Naive B cell (primary cell): ENCODE data around the gene KCTD7. TPM values are rescaled to one million over a fixed set of nuclear protein-coding genes. Genes with fewer than 3 reads are reported as not detected.
"Not testable (repeated sequence)": the region's sequence is repeated elsewhere in the genome, so short reads cannot be mapped to it uniquely, and the experiment has no call there.

ENCODE experiments used
- ATAC-seq, 2 donors: fragments of 150-1000 bp; cut with Tn5 transposase; 2 replicates each; pipeline ENCODE4 v1.10.0; 2021; ENCODE audit warnings: low read depth in 2 of 2, mild to moderate bottlenecking in 2 of 2, moderate library complexity in 2 of 2
- DNase-seq: peaks from one replicate; pipeline ENCODE4 v3.0.0; 2022
- H3K27ac Mint-ChIP-seq, 6 donors: one replicate each; pipeline ENCODE4 v1.8.0; 2020 to 2022; ENCODE audit warnings: mild to moderate bottlenecking in 6 of 6, mixed read lengths in 6 of 6, moderate library complexity in 5 of 6, inconsistent platforms in 2 of 6
- H3K27me3 Mint-ChIP-seq, 3 donors: one replicate each; pipeline ENCODE4 v1.8.0; 2021 to 2022; ENCODE audit warnings: mixed read lengths in 3 of 3, mild to moderate bottlenecking in 1 of 3
- H3K36me3 Mint-ChIP-seq, 2 donors: one replicate each; pipeline ENCODE4 v1.8.0; 2020 to 2022; ENCODE audit warnings: mixed read lengths in 2 of 2, inconsistent platforms in 1 of 2, mild to moderate bottlenecking in 1 of 2
- H3K4me1 Mint-ChIP-seq, 3 donors: one replicate each; pipeline ENCODE4 v1.8.0; 2020 to 2022; ENCODE audit warnings: mixed read lengths in 3 of 3, inconsistent platforms in 1 of 3, mild to moderate bottlenecking in 1 of 3, moderate library complexity in 1 of 3
- H3K4me3 Mint-ChIP-seq, 8 donors: one replicate each; pipeline ENCODE4 v1.8.0; 2020 to 2022; ENCODE audit warnings: mild to moderate bottlenecking in 8 of 8, mixed read lengths in 8 of 8, moderate library complexity in 8 of 8, inconsistent platforms in 2 of 8
- H3K9me3 Mint-ChIP-seq, 7 donors: one replicate each; pipeline ENCODE4 v1.8.0; 2020 to 2022; ENCODE audit warnings: mixed read lengths in 7 of 7, mild to moderate bottlenecking in 5 of 7, inconsistent platforms in 2 of 7, moderate library complexity in 1 of 7
- polyA plus RNA-seq, 6 donors: library from polyadenylated mRNA; unstranded; fragments of 300-500 nt; fragmentation: Illumina TruSeq; gene quantifications; one replicate each; pipeline ENCODE4 v1.2.3, GENCODE V29; 2021; ENCODE audit warnings: low read depth in 6 of 6

Gene KCTD7
- polyA plus RNA-seq, 6 donors from 2014 or later, result 6.5 to 9.7 (median 8.8) TPM

- Mint-ChIP-seq H3K4me3 (no peak overlapping the region), H3K27ac (peak overlapping the region in 1 of 6 donors; percentile 92), H3K36me3 (no peaks in the 10 kb centered on the region)
Observed at GRCh38 chr7:66668112-66668511, 39.4 kb downstream of the KCTD7 start.

GRCh38 chr7:66668677-66669076 lies 40.0 kb downstream of the KCTD7 start:
- Mint-ChIP-seq H3K36me3 (no peaks in the 10 kb centered on the region), H3K4me3 (no peak overlapping the region), H3K4me1 (peaks cover 4 to 18% (median 5%) of the 10 kb centered on the region in 3 donors), H3K27me3 (no peaks in the 10 kb centered on the region), H3K27ac (no peak overlapping the region), H3K9me3 (no peaks in the 10 kb centered on the region)
- no peak for ATAC-seq
- no peak for DNase-seq

More at GRCh38 chr7:66668112-66668511, 39.4 kb downstream of the KCTD7 start:
- Mint-ChIP-seq H3K4me1 (peaks cover 4 to 18% (median 5%) of the 10 kb centered on the region in 3 donors), H3K9me3 (no peaks in the 10 kb centered on the region), H3K27me3 (no peaks in the 10 kb centered on the region)
- DNase-seq, result no peak
- no peak for ATAC-seq

GRCh38 chr7:66669088-66669487 lies 40.4 kb downstream of the KCTD7 start:
- ATAC-seq (no peak), DNase-seq (no peak)
- Mint-ChIP-seq H3K4me1 (peaks cover 4 to 14% (median 5%) of the 10 kb centered on the region in 3 donors), H3K36me3 (no peaks in the 10 kb centered on the region), H3K4me3 (no peak overlapping the region), H3K27me3 (no peaks in the 10 kb centered on the region), H3K9me3 (no peaks in the 10 kb centered on the region), H3K27ac (no peak overlapping the region)

DNA sequence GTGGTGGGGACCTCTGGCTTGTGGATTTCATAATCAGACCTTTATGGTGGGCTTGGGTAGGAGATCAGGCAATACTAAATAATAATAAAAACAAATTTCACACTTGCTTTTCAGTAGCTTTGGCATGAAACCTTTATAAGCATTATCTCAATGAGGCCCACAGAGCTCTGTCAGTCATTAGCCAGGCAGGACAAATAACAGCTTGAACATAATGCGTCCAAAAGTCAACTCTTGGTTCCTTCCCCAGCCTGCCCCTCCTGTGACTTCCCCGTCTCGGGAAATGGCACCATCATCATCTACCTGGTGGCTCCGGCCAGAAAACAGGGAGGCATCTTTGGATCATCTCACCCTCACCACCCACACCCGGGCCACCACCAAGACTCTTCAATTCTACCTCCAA lies 40.8 kb downstream of the KCTD7 start:
- no peak for DNase-seq
- H3K36me3 Mint-ChIP-seq, result no peaks in the 10 kb centered on the region
- H3K27me3 Mint-ChIP-seq, result no peaks in the 10 kb centered on the region
- no peak overlapping the region for H3K27ac Mint-ChIP-seq
- ATAC-seq, result no peak
- no peak overlapping the region for H3K4me3 Mint-ChIP-seq
- H3K9me3 Mint-ChIP-seq, result no peaks in the 10 kb centered on the region
- H3K4me1 Mint-ChIP-seq, result peaks cover 4 to 14% (median 5%) of the 10 kb centered on the region in 3 donors

DNA sequence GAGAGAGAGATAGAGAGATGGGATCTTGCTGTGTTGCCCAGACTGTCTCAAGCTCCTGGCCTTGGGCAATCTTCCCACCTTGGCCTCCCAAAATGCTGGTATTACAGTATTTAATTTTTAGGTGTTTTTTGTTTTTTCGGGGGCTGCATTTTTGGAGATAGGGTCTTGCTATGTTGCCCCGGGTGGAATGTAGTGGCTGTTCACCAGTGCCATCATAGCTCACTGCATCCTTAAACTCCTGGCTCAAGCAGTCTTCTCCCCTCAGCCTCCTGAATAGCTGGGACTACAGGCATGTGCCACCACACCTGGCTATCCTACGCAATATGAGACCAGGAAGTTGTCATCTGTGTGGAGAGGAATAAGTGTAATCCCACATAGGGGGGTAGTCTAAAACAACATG lies 42.4 kb downstream of the KCTD7 start:
- H3K27ac Mint-ChIP-seq, result peak overlapping the region in 1 of 6 donors; percentile 44
- H3K9me3 Mint-ChIP-seq, result no peaks in the 10 kb centered on the region
- H3K4me1 Mint-ChIP-seq, result peaks cover 0 to 6% (median 5%) of the 10 kb centered on the region in 3 donors
- H3K4me3 Mint-ChIP-seq, result no peak overlapping the region
- H3K36me3 Mint-ChIP-seq, result no peaks in the 10 kb centered on the region
- H3K27me3 Mint-ChIP-seq, result no peaks in the 10 kb centered on the region
- DNase-seq (no peak), ATAC-seq (no peak)

DNA sequence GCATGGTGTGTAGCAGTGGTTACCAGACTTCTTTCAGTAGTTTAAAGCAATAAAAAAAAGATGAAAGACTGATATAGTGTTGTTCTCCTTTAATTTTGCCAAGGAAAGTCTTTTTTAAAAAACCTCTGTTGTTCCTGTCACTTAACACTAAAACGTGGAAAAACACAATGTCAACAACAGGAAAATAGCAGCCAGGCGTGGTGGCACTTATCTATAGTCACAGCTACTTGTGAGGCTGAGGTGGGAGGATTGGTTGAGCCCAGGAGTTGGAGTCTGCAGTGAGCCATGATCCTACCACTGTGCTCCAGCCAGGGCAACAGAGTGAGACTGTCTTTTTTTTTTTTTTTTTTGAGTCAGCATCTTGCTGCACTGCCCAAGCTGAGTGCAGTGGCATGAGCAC lies 42.8 kb downstream of the KCTD7 start:
- H3K9me3 Mint-ChIP-seq, DNase-seq, H3K27me3 Mint-ChIP-seq, H3K27ac Mint-ChIP-seq, H3K4me3 Mint-ChIP-seq, ATAC-seq, H3K4me1 Mint-ChIP-seq, H3K36me3 Mint-ChIP-seq: not testable (repeated sequence)

DNA sequence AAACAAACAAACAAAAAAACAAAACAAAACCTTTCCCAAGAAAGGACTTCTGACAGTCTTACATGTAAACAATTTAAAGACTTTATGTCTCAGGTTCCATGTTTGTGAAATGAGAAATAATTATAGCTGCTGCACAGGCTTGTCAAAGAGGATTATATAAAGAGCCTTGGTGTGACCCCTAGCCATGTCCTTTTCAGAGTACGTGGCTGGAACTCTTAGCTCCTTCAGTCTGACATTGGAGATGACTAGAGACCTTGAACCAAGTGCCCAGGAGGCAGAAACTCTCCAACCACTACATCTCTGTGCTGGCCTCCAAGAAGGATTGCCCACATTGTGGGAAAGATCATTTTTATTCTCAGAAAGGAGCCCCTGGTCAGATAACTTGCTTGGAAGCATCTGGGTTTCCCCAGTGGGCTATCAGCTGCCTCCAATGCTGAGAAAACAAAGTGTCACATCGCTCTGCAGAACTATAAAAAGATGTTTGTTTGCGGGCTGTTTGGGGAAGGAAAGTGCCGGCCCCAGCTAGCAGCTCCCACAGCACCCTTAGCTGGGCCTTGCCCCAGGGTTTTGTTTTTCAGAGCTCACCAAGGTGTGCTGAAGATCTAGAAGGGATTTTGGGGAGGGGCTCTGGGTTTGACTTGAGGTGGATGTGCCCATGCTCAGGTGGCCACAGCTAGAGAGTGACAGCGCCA lies 43.9 kb downstream of the KCTD7 start:
- H3K4me1 Mint-ChIP-seq, H3K9me3 Mint-ChIP-seq, H3K4me3 Mint-ChIP-seq, DNase-seq, H3K27ac Mint-ChIP-seq, H3K36me3 Mint-ChIP-seq, H3K27me3 Mint-ChIP-seq, ATAC-seq: not testable (repeated sequence)

GRCh38 chr7:66673124-66673640 lies 44.5 kb downstream of the KCTD7 start:
- H3K27ac Mint-ChIP-seq, H3K4me1 Mint-ChIP-seq, H3K27me3 Mint-ChIP-seq: not testable (repeated sequence)

GRCh38 chr7:66679633-66680244 lies 51.1 kb downstream of the KCTD7 start:
- ATAC-seq (no peak), DNase-seq (no peak)
- H3K36me3 Mint-ChIP-seq, result no peaks in the 10 kb centered on the region
- H3K27ac Mint-ChIP-seq, result peak overlapping the region; percentile 33 to 99 (median 98)
- H3K4me1 Mint-ChIP-seq, result peaks cover 16 to 52% (median 38%) of the 10 kb centered on the region in 3 donors
- H3K27me3 Mint-ChIP-seq, result no peaks in the 10 kb centered on the region
- H3K9me3 Mint-ChIP-seq, result no peaks in the 10 kb centered on the region
- H3K4me3 Mint-ChIP-seq, result peak overlapping the region in 4 of 8 donors; percentile 37 to 97 (median 58)

More at GRCh38 chr7:66673124-66673640, 44.5 kb downstream of the KCTD7 start:
- not testable (repeated sequence) for H3K36me3 Mint-ChIP-seq, ATAC-seq, DNase-seq, H3K4me3 Mint-ChIP-seq, H3K9me3 Mint-ChIP-seq

DNA sequence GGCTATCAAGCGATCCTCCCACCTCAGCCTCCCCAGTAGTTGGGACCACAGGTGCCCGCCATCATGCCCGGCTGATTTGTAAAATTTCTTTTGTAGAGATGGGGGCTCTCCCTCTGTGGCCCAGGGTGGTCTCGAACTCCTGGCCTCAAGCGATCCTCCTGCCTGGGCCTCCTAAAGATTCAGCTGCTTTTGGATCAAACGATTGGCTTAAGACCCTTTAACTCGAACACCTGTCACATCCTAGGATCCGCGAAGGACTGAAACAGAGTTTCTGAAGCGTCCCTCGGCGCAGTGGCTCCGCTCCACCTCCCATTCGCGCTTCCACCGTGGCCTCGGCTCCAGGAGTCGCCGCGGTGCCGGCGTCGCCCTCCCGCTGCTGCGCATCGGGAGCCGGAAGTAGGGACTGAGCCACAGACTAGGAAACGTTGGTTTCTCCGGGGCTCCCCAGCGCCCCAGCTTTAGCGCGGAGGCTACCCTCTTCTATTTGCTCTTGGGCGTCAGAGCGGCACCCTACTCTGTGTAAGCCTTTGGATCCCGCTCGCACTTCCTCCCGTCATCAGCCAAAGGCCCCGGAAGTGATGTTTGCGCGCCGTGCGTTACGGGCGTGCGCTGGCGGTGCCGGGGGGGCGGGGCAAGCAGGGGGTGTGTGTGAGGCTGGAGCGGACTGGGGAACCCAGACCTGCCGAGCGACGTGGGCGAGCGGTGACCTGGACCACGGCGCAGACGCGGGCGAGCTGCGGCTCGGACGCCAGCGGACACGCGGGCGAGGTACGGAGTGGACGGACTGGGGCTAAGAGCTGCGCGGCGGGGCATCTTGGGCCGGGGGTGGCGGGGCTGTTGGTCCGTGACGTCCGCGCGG lies 53.0 kb downstream of the KCTD7 start:
- DNase-seq (peak; percentile 95), ATAC-seq (peak; percentile 94)
- H3K4me3 Mint-ChIP-seq, result peak overlapping the region; percentile 89 to 97 (median 94)
- H3K36me3 Mint-ChIP-seq, result no peaks in the 10 kb centered on the region
- no peaks in the 10 kb centered on the region for H3K9me3 Mint-ChIP-seq
- peaks cover 20 to 56% (median 43%) of the 10 kb centered on the region in 3 donors for H3K4me1 Mint-ChIP-seq
- peak overlapping the region; percentile 98 to 99 (median 98) for H3K27ac Mint-ChIP-seq
- no peaks in the 10 kb centered on the region for H3K27me3 Mint-ChIP-seq

GRCh38 chr7:66682350-66683093 lies 53.8 kb downstream of the KCTD7 start:
- Mint-ChIP-seq H3K9me3 (peaks cover 0 to 3% (median 0%) of the 10 kb centered on the region in 7 donors), H3K4me3 (peak overlapping the region; percentile 89 to 97 (median 94)), H3K36me3 (no peaks in the 10 kb centered on the region), H3K27ac (peak overlapping the region; percentile 98 to 99 (median 98)), H3K4me1 (peaks cover 23 to 56% (median 43%) of the 10 kb centered on the region in 3 donors), H3K27me3 (no peaks in the 10 kb centered on the region)
- DNase-seq (no peak), ATAC-seq (peak; percentile 12 to 13)

GRCh38 chr7:66683094-66683769 lies 54.6 kb downstream of the KCTD7 start:
- H3K27ac Mint-ChIP-seq, result peak overlapping the region; percentile 82 to 98 (median 87)
- not testable (repeated sequence) for H3K9me3 Mint-ChIP-seq, H3K36me3 Mint-ChIP-seq, DNase-seq, ATAC-seq, H3K27me3 Mint-ChIP-seq
- peaks cover 24 to 50% (median 43%) of the 10 kb centered on the region in 3 donors for H3K4me1 Mint-ChIP-seq
- peak overlapping the region; percentile 89 to 97 (median 94) for H3K4me3 Mint-ChIP-seq
